GM06990 (cell line): ENCODE measurements around the gene KSR1.

Experiments
- DNase-seq: peaks from one replicate; pipeline ENCODE4 v3.0.0-alpha.2; 2011; ENCODE audit not compliant: insufficient read length; ENCODE audit errors: extremely low read depth
- H3K27me3 ChIP-seq: replicated peaks from 2 replicates; pipeline ENCODE4 v1.6.0; 2011; ENCODE audit warnings: low read length; ENCODE audit not compliant: control insufficient read depth, insufficient read depth
- H3K36me3 ChIP-seq: 2 replicates; pipeline ENCODE4 v1.5.1; 2011; ENCODE audit warnings: low read length; ENCODE audit not compliant: control insufficient read depth, insufficient read depth
- H3K4me3 ChIP-seq: replicated peaks from 2 replicates; pipeline ENCODE4 v1.5.1; 2011; ENCODE audit warnings: low read depth, mild to moderate bottlenecking, control low read depth, low read length
- CTCF ChIP-seq: IDR thresholded peaks from 2 replicates; pipeline ENCODE4 v1.5.1; 2011; ENCODE audit warnings: low read length, control low read depth, mild to moderate bottlenecking, inconsistent platforms; ENCODE audit not compliant: insufficient read depth, poor library complexity, severe bottlenecking

KSR1 gene

GRCh38 chr17:27458524-27458908 lies 2.3 kb downstream of the KSR1 start:
- Histone ChIP-seq H3K27me3 (no peaks in the 10 kb centered on the region), H3K36me3 (peaks cover 2% of the 10 kb centered on the region), H3K4me3 (peak overlapping the region; percentile 94)
- TF ChIP-seq CTCF: no peak
- DNase-seq: no peak

GRCh38 chr17:27459433-27459832 lies 3.2 kb downstream of the KSR1 start:
- Histone ChIP-seq H3K36me3 (peaks cover 2% of the 10 kb centered on the region), H3K27me3 (no peaks in the 10 kb centered on the region), H3K4me3 (no peak overlapping the region)
- DNase-seq: no peak
- no peak for TF ChIP-seq CTCF

GRCh38 chr17:27460196-27460725 lies 4.0 kb downstream of the KSR1 start:
- DNase-seq: no peak
- H3K4me3 ChIP-seq: no peak overlapping the region
- no peak for TF ChIP-seq CTCF
- H3K27me3 ChIP-seq: no peaks in the 10 kb centered on the region
- peaks cover 2% of the 10 kb centered on the region for H3K36me3 ChIP-seq

GRCh38 chr17:27461192-27461859 lies 5.1 kb downstream of the KSR1 start:
- Histone ChIP-seq H3K36me3 (peaks cover 2% of the 10 kb centered on the region), H3K27me3 (no peaks in the 10 kb centered on the region), H3K4me3 (no peak overlapping the region)
- no peak for TF ChIP-seq CTCF
- no peak for DNase-seq

- TF ChIP-seq CTCF: no peak
- DNase-seq: no peak
- H3K27me3 ChIP-seq: no peaks in the 10 kb centered on the region
- peaks cover 2% of the 10 kb centered on the region for H3K36me3 ChIP-seq
- H3K4me3 ChIP-seq: no peak overlapping the region
Observed at GRCh38 chr17:27462149-27462548, 5.9 kb downstream of the KSR1 start.
